ENCODE results near the gene TRABD2B.

Gene TRABD2B

GRCh38 chr1:47995306-47996050 is 1.7 kb downstream of the TRABD2B start:
- CTCF ChIA-PET = no interaction called here
- POLR2A ChIA-PET = no interaction called here
- TF ChIP-seq CTCF (IDR thresholded peaks at IDR 0.05; ENCODE audit: control extremely low read depth, extremely low read depth, low read depth, missing control alignments) = no peak
- DNase-seq (ENCODE audit: extremely low spot score) = no peak

- POLR2A ChIA-PET = no interaction called here
- CTCF ChIA-PET = no interaction called here
- no peak for TF ChIP-seq CTCF (IDR thresholded peaks at IDR 0.05; ENCODE audit: control extremely low read depth, extremely low read depth, low read depth, missing control alignments)
- DNase-seq (ENCODE audit: extremely low spot score) = no peak
Measured at GRCh38 chr1:47993881-47994625, 3.1 kb downstream of the TRABD2B start.

GRCh38 chr1:47993416-47993740 is 3.8 kb downstream of the TRABD2B start:
- CTCF ChIA-PET = no interaction called here
- no peak for DNase-seq (ENCODE audit: extremely low spot score)
- POLR2A ChIA-PET = no interaction called here
- TF ChIP-seq CTCF (IDR thresholded peaks at IDR 0.05; ENCODE audit: control extremely low read depth, extremely low read depth, low read depth, missing control alignments) = no peak

- POLR2A ChIA-PET = no interaction called here
- no peak for DNase-seq (ENCODE audit: extremely low spot score)
- TF ChIP-seq CTCF (IDR thresholded peaks at IDR 0.05; ENCODE audit: control extremely low read depth, extremely low read depth, low read depth, missing control alignments) = no peak
- CTCF ChIA-PET = no interaction called here
Measured at GRCh38 chr1:47992720-47993415, 4.3 kb downstream of the TRABD2B start.

GRCh38 chr1:47991673-47992072 is 5.5 kb downstream of the TRABD2B start:
- ChIA-PET POLR2A (no interaction called here), CTCF (no interaction called here)
- DNase-seq (ENCODE audit: extremely low spot score) = no peak
- TF ChIP-seq CTCF (IDR thresholded peaks at IDR 0.05; ENCODE audit: control extremely low read depth, extremely low read depth, low read depth, missing control alignments) = no peak

GRCh38 chr1:47991187-47991586 is 6.0 kb downstream of the TRABD2B start:
- no peak for DNase-seq (ENCODE audit: extremely low spot score)
- POLR2A ChIA-PET = no interaction called here
- CTCF ChIA-PET = no interaction called here
- no peak for TF ChIP-seq CTCF (IDR thresholded peaks at IDR 0.05; ENCODE audit: control extremely low read depth, extremely low read depth, low read depth, missing control alignments)

Measured in GM10248 (cell line).